GM19193 (cell line): Measurements from ENCODE around the gene GDA.

Experiments used
- POLR2A ChIP-seq: IDR thresholded peaks from 4 replicates; pipeline ENCODE4 v1.6.1; 2011; ENCODE audit not compliant: insufficient read depth, insufficient read length; ENCODE audit errors: extremely low read depth

GDA gene

DNA sequence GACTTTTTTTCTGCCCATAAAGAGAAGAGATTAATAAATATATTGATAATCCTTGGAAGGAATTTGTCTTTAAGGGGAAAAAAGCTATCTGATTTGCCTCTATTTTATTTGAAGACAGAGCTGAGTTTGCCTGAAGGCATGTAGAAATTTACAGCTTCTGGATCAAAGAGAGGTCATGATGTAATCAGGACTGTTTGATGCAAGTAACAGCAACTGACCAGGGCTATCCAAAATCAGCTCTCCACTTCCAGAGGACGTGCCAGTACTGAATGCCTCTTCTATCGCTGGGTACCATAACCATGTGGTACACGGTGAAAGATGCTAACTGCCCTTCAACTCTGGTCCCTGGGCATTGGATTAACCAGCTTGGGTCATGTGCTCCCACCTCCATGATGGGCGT, 125.2 kb downstream of the GDA start:
- TF ChIP-seq POLR2A, result no peak

DNA sequence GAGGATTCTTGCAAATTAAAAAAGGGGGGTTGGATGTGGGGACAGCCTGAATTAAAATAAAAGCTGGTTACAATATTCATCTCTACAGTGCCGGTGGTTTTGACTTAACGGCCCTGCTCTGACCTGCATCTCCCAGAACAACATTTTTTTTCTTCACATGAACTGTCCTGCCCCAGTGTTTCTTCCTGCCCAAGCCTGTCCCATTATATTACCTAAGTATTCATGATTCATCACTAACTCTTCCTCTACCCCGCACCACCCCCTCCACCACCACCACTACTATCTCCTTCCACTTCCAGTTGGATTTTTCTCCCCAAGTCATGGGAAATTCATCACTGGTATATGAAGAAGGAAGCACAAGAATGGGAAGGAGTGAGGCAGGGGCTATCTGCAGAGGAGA, 125.7 kb downstream of the GDA start:
- TF ChIP-seq POLR2A, result no peak

DNA sequence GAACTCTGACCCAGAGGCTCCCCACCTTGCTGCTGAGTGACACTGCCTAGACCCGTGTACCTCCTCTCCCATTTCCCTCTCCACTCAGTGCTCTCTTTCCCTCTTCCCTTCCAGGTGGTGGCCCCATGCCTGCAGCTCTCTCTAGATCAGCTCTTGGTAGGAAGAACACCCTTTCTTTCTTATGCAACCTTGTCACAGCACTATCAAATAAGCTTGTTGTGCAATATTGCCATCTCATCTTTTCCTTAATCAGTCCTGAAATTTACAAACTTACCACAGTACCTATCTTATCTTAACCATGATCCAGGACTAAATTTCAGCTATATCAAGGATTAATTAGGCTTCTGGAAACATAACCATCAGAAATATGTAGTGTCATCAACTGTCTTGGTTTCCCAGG, 127.2 kb downstream of the GDA start:
- TF ChIP-seq POLR2A, result no peak

DNA sequence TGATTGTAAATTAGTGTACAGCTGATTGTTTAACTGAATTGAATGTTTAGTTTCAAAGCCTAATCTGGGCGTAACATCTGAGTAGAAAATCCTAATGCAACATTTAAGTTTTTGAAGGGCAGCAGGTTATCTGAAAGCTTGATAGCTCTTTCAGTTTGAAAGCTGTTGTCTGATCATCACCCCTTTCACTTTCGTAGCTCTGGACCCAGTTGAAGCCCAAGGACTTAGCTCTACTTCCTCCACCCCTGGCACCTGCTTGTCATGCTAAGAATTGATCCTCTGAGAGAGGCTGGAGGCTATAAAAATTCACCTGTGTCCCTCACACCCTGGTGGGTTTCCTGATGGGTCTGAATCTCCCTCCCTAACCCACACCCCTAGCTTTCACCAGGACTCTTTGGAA, 129.7 kb downstream of the GDA start:
- TF ChIP-seq POLR2A, result no peak

DNA sequence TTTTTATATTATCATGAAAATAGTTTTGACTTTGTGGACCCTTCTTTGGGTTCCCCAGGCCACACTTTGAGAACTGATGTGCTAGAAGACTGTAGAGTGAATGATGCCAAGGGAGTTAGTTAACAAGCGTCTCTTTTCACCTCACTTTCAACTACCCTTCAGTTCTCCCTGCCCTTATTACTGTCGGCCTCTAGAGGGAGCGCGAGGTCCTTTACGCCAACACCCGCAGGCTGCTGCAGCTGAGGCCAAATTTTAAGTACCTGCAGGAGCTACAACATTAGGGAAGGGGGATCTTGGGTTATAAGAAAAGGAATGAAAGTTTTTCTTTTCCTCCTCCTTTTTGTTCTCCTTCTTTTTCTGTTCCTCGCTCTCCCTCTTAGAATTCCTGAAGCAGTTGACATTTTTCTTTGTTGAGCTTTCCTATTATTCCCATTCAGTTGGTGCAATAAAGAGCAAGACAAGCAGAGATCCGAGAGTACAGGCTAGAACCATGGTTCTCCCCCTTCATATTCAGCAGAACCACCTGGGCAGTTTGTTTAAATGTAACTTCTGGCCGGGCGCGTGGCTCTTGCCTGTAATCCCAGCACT, 131.8 kb downstream of the GDA start:
- no peak for TF ChIP-seq POLR2A

DNA sequence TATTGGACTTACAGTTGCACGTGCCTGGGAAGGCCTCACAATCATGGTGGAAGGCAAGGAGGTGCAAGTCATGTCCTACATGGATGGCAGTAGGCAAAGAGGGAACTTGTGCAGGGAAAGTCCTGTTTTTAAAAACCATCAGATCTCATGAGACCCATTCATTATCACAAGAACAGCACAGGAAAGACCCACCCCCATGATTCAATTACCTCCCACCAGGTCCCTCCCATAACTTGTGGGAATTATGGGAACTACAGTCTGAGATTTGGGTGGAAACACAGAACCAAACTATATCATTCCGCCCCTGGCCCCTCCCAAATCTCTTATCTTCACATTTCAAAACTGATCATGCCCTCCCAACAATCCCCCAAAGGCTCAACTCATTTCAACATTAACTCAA, 140.2 kb downstream of the GDA start:
- no peak for TF ChIP-seq POLR2A

DNA sequence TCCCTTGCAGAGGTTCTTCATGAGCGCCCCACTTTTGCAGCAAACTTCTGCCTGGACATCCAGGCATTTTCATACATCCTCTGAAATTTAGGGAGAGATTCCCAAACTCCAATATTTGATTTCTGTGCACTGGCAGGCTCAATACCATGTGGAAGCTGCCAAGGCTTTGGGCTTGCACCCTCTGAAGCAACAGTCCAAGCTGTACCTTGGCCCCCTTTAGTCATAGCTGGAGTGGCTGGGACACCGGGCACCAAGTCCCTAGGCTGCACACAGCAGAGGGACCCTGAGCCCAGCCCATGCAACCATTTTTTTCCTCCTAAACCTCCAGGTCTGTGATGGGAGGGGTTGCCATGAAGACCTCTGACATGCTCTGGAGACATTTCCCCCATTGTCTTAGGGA, 141.1 kb downstream of the GDA start:
- TF ChIP-seq POLR2A, result no peak

DNA sequence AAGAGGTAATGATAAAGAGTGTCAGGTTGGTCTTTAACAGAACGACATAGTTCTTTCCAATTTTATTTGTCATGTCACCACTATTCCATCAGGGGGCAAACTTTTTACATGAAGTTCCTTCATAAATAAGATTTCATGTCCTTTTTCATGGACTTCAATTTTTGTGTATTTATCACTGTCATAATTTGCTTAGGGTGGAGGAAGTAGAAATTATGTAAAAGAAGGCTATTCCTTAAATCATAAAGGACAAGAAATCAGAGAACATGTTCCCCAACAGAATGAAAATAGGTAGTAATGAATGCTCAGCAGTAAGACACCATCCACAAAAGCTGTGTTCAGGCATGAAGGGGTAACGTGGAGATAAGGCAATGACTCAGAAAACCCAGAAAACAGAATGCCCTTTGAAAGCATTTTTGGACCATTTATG, 143.0 kb downstream of the GDA start:
- no peak for TF ChIP-seq POLR2A

DNA sequence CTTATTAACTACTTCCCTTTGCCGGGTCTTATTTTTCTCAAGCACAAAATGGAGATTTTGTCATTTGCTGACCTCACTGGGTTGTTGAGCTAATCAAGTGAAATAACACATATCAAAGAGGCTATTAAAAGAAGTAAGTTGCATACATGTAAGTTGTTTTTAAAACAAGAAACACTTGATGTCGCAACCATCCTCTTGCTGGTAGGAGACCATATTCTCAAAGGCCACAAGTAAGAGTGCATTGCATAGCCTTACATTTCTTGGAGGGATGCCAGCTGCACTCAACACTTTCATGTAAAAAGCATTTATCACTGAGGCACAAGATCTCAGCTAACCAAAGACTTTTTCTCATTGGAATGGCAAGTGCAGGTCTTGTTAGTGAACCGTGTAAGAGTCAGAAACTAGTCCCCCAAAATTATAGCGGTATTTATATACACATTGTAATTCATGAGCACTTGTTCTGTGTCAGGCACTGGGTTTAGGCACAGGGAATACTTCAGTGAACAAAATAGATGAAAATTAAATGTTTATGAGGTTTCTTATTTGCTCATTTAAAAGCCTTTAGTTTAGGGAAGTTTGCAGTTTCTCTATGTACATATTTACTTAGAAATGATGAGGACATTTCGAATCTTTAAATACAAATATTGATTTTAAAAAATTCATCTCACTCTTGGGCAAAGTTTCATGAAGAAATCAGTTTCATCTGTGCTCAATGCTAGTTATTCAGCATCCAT, 143.8 kb downstream of the GDA start:
- no peak for TF ChIP-seq POLR2A

DNA sequence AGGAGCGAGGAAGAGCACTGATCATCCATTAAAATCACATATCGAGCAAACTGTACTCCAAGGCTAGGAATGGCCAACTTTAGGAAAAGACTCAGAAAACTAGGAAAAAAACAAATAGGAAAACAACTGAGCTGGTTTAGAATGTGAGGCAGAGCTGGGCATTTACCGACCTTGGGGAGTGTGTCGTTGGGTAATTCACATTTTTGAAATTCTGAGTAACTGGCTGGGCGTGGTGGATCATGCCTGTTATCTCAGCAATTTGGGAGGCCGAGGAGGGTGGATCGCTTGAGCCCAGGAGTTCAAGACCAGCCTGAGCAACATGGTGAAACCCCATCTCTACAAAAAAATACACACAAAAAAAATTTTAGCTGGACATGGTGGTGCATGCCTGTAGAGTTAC, 145.7 kb downstream of the GDA start:
- no peak for TF ChIP-seq POLR2A

DNA sequence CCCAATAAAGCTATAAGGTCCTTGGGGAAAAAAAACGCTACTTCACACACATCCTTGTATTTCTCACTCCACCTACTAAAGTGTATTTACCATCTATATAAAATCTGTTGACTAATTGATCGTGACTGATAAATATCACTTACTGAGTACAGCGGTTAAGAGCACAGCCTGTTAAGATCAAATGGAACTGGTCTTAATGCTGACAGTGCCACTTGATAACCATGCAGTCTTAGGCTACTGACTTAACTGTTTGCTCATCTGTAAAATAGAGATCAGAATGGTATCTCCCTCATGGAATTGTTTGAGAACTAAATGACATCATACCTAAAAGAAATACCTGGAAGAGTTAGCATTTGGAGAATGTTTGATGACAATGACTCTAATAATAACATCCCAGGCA, 148.3 kb downstream of the GDA start:
- TF ChIP-seq POLR2A, result no peak

DNA sequence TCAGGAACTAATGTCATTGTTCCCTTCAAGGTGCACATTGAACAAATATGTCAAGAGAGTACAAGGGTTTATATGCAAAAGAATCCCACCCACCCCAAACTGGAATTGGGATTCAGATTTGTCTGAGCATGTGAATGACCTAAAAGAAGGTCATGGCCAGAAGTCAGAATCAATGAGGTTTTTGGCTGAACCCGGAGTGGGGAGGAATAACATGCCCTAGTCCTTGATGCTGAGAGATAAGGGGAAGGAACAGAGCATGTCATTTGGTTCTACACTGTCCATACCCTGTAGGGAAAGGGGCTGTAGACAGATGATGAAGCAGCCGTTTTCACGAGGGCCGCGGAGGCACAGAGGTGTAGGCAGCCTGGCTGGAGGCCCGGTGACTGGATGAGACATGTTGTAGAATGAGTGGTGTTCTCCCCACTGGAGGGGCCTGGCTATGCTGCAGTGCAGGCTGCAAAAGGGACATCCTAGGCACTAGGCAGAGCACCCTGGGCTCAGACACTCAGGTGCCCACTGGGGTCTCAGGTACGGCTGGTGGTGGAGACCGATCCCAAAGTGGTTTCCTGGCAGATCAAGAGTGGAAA, 149.9 kb downstream of the GDA start:
- TF ChIP-seq POLR2A, result no peak

DNA sequence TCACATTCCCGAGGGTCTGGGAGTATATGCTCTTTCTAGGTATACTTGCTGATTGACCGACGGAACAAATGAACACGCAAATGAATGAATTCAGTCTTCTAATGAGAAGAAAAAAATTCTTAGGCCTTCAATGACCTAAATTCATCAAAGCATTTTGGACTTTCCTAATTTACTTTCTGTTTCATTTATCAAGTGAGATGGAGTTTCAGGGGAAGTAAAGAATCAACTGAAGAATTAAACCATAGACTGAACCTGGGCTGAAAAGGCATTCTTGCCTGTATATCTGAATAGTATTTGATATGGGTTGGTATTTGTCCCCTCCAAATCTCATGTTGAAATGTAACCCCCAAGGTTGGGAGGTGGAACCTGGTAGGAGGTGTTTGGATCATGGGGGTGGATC, 151.6 kb downstream of the GDA start:
- no peak for TF ChIP-seq POLR2A
